HG02943 (cell line): ENCODE data around the gene SLC48A1.
A peak's percentile ranks its signal among the peaks of the same experiment; 100 is the strongest.

Experiments used
- ATAC-seq: cut with Tn5 transposase; IDR thresholded peaks from one replicate; pipeline ENCODE4 v1.9.1; 2021; ENCODE audit warnings: mild to moderate bottlenecking, low read depth, moderate library complexity; ENCODE audit not compliant: unreplicated experiment

Gene SLC48A1

DNA sequence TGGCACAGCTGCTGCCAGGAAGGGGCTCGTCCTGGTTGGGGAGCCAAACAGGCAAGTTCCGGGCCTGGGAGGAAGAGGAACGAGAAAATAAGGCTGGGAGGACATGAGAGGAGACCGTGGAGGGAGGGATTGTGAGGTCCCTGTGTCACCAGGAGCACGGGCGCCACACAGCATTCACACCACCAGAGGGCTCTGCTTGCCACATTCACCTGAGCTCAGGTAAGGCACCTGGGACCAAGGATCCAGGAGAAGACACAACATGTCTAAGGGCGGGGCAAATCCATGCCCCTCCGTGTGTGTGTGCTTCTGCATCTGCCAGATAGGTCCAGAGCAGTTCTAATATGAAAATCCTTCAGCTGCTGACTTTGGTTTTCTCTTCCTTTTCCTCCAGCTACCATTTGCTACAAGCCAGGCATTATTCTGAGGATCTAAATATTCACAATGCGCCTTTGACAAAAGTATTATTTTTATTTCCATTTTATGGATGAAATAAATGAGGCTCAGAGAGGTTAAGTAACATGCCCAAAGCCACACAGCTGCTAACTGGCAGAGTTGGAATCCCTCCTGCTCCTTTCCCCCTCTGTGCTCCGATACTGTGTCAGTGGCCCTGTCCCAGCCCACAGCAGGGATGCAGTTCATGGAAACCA lies 28.9 kb upstream of the SLC48A1 start:
- ATAC-seq: no peak

DNA sequence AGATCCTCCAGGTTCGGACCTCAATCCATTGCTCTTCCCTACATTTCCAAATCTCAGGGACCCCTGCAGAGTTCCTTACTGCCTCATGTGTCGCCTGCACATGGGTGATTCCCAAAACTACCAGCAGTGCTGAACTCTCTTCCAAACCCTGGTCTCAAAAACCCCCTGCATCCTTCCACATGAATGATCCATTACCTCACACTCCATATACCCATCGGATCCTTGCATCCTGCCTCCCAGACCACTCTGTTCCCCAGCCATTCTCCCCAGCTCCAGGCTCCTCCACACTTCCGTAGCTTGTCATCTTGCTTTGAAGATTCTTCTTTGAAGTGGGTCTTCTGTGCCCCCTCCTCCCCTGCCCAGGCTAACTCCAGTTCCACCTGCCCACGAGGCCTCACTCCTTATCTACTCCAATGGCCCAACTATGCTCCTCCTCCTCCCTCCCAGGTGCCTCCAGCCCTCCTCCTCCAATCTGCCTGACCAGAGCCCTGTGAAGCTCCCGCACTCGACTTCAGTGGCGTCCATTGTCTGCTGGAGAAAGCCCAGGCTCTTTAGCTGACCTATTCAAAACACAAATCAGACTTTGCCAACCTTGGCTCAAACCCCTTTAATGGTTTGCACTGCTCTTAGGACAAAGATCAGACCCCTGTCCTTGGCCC lies 28.1 kb upstream of the SLC48A1 start:
- ATAC-seq: no peak

DNA sequence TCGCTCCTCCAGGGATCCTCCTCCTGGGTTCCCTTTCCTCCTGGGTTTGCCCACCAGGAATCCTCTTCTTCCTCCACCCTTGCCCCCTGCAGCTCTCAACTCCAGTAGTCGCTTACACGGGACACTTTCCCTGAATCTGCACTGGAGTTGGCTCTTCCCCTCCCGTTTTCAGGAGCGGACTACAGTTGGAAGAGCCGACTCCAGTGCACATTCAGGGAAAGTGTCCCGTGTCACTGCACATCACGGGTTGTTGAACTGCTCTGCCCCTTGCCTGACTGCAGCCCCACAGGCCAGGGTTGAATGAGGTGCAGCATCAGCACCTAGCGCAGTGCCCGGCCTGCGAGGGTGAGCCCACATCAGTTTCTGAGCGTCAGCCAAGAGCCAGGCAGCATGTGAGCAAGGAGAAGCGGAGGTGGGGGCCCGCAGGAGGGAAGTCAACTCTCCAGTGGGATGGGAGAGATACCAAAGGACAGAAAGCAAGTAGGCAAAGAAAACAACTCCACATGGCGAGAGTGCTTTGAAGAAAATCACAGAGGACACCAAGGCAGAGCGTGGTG lies 27.5 kb upstream of the SLC48A1 start:
- ATAC-seq: no peak

DNA sequence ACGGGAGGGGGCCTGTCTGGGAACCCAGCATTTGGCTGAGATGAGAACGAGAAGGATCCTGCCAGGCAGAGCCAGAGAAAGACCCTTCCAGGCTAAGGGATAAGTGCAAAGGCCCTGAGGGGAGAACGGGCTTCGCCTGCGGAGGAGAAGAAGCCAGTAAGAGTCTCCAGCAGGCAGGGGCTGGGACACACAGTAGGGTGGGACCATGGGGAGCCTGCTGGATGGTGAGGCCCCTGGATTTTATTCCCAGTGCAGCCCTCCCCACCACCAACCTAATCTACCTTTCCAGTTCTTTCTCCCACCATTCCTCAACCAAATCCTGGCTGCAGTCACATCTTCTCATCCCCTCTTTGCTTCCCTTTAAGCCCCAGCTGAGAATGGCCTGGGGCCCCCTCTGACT lies 27.0 kb upstream of the SLC48A1 start:
- ATAC-seq: no peak

DNA sequence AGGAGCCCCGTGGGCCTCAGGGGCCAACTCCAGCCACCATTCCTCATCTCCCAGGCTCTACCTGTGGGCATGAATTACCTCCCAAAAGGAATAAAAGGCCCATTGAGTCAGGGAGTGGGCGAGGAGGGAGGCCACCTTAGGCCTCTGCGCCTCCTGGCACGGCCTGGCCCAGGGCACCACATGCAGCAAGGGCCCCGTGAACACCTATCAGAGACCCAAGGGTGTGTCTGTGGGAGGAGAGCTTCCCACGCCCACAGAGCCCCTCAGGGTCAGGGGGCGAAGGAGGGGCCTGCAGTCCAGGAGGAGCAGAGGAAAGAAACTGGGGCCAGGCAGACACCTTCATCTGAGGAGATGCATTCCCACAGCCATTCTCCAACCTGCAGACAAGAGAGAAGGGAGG lies 26.5 kb upstream of the SLC48A1 start:
- no peak for ATAC-seq

DNA sequence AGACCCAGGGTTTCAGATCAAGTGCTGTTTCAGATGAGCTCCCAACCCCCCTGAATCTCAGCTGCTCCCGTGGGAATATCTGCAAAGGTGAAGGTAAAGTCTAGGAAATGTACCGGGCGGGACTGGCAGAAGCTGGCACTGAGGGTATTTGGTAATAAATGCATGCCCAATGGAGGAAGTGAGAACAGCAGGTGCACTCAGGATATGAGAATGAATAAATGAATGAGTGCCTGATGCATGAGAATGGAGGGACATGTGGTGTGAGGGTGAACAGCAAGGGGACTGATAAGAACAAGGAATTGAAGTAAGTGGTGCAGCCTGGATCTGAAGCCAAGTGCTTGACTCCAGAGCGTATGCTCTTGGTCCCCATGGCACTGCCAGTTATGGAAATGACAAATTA lies 25.9 kb upstream of the SLC48A1 start:
- no peak for ATAC-seq

DNA sequence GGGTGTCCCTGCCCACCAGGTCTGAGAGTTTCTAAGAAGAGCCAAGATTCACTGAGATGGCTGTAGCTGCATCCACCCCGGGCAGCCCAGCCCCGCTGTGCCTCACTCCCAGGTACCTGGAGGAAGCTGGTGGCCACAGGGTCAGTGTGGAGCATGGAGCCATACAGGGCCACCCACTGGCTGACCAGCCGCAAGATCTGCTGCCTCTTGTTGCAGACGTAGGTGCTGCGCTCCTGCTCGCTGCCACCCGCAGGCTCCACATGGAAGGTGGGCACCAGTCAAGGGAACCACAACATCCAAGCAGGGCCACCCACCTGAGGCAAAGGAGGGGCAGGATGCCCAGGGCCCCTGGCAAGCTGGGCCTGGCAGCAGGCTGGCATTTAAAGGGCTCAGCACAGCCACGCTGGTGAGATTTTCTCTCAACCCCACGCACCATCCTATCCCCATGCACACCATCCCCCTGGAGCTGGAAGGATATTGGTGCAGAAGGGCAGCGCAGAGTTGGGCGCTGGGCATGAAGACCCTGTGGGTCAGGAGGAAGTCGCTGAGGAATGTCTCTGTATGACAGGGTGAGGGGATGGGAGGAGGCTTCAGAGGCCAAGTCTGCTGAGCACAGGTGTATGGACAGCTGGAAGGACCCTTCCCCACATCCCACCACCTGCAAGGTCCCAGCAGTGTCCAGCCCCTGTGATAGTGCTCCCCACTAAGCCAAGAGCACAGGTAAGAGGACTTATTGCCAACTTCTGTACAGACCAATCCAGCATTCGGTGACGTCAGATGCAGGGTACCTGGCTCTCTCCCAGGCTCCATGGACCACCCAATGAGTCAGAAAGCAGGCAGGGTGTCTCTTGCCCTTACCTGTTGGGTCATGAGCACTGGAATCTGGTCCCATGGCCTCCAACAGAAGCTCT lies 25.2 kb upstream of the SLC48A1 start:
- no peak for ATAC-seq

DNA sequence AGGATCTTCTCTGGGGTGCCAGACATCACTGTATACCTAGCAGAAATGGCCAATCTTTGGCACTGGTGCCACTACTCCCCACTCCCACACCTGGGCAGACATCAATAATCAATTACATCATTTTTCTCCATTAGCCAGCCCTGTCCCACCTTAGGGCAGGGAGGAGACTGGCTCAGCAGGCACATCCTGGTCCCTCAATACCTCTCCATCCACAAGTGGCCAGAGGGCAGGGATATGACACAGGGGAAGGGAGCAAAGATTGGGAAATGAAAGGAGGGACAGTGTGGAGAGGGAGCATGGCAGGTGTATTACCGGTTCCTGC lies 24.6 kb upstream of the SLC48A1 start:
- no peak for ATAC-seq

DNA sequence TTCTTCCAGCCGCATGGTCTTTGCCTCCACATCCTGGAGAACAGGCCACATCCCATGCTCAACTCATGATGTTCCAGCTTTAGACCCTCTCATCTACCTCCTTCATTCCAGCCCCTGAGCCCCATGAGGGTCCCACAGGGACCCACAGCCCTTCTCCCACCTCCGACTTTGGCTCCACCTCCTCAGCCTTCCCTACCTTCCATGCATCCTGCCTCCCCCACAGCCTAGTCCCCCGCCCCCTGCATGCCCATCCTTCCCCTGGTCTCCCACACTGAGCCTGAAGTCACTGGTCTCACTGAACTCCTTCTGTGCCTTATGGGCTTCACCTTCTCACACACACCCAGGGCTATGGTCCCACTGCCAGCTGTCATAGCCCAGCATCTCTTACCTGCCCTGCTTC lies 24.1 kb upstream of the SLC48A1 start:
- no peak for ATAC-seq

DNA sequence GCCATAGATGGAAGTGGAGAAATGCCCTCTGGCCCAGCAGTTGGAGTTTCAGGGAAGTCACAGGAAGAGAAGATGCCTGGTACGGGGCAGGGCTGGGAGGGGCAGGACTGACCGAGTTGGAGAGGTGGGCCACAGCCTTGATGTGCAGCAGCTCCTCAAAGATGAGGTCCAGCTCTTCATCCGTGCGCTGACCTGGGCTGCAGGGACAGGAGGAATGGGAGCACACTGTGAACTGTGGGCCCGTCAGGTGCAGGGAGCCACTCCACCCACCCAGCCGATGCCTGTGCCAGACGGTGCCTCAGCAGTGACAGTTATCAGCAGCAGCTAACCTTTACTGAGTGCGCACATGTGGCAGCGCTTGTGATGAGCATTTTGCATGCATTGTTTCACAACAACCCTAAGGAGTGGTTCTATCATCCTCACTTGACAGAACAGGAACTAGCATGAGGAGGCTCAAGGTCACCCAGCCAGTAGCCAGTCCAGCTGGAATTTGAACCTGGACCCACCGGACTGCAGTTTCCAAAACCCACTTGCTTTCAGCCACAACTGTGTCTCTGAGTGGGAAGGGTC lies 22.7 kb upstream of the SLC48A1 start:
- no peak for ATAC-seq

DNA sequence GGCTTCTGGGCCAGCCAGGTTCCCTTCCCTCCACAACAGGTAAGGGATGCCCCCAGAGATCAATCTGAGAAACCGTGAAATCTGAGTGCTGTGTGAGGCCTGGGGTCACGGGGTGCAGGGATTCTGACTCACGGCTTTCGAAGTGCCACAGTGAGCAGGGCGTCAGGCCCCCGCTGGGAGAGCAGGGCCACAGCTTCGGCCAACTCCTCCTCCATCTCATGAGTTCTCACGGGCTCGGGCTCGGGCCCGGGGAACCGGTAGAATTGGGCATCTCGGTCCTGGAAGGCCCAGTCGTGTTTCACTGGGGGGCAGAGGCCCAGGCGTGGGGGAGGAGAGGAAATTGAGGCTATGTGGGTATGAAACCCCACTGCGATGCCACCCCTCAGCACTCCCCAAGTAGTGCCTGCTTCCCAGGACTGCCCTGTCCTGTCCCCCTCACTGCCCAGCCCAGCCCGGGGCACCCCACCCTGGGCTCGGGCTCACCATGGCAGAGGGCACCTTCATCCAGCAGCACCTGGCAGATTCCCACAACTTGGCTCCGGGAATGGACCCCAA lies 22.0 kb upstream of the SLC48A1 start:
- ATAC-seq: no peak

DNA sequence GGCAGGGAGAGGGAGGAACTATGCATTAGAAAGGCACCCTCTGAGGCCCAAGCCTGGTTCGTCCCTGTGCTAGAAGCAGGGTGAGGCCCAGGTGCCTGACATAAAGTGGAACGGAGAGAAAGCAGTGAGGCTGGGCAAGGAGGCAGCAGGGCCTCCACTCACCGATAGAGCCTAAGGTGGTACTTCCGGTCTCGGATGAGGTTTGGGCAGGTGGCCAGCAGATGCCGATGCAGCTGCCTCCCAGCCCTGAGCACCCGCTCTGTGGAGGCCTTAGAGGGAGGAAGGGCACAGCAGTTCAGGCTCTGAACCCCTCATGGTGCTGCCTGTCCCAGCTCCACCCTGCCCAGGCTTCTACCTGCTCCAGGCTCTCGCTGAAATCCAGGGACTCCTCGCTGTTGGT lies 21.5 kb upstream of the SLC48A1 start:
- no peak for ATAC-seq

DNA sequence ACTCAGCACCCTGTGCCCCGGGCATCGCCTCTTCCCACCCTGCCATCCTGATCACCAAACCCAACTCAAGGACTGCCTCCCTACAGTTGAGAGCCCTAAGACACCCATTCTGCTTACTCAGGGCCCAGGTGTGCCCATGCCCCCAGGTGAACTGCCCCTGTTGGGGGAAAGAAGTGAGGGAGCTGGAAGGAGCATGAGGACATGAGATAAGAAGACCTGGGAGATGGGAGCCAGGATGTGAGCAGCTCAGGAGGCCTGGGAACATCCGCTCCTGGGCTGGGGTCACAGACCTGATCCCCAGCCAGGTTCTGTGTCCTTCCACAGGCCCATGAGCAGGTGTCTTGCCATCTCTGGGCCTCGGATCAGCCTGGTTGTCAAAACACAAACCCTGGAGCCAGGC lies 20.9 kb upstream of the SLC48A1 start:
- no peak for ATAC-seq

DNA sequence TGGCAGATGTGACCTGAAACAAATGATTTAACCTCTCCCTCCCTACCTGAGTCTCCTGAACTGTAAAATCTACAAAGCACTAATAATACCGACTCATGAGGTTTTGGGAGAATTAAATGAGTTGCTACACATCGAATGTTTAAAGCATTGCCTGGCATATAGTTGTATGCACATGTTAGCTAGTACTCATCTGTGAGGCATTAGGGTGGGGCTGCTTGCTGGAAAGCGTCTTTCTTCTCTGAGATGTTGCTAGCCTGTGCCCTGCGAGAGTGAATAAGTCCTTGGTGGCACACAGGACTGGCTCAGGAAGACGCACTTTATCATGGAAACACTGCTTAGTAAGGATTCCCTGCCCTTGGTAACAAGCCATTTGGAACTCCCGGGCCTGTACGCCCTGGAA lies 20.5 kb upstream of the SLC48A1 start:
- ATAC-seq: no peak

DNA sequence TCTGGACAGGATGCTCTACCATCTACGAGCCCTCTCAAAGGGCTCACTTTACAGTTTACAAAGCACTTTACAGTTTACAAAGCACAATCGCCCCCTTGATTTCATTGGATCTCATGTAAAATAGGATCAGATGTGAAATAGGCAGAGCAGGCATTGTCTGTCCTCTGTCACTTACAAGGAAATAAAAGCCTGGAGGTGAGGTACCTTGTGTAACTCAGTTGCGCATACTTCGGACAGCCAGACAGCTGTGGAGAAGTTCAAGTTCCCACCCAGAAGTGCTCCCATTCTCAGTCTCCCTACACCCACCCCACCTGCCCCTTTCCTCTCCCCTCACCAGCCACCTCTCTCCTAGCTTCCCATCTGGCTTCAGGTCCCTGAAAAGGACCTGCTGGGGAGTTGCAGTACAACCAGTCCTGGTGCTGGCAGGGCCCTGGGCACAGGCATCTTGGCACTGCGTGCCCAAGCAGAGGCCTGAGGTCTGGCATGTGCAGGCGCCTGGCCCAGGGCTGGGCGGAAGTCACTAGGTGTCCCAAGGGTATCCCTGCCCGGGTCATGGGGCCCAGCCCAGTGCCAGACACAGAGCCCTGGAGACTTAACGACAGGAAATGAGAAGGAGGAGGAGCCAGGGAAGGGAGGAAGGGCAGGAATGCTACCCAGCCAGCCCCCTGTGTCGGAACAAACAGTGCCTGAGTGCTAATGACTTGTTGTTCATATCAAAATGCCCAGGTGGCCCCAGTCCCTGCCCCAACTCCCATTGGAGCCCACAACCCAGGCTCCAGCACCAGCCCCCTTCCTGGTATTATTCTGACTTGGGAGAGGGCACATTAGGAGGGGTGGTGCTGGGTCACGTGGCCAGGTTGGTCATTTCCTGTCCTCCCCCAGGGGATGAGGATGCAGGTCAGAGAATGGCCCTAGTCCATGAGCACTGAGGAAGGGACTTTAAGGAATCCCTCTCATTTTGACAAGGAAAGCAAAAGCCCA lies 19.7 kb upstream of the SLC48A1 start:
- no peak for ATAC-seq

DNA sequence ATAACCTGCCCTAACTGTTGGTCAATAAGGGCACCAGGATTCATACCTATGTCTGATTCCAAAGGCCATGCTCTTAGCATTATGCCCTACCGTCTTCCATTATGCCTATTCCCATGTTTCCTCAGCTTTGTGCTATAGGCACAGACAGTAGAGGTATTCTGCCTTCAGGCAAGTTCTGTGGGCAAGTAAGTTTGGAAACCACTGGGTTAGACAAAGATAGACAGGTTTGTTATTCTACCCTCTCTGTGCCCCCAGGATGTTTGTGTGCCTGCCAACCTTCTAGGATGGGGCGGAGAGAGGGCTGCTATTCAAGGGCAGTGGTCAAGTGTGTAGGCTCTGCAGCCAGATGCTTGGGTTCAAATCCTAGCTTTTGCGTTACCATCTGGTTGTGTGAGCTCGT lies 18.9 kb upstream of the SLC48A1 start:
- no peak for ATAC-seq

DNA sequence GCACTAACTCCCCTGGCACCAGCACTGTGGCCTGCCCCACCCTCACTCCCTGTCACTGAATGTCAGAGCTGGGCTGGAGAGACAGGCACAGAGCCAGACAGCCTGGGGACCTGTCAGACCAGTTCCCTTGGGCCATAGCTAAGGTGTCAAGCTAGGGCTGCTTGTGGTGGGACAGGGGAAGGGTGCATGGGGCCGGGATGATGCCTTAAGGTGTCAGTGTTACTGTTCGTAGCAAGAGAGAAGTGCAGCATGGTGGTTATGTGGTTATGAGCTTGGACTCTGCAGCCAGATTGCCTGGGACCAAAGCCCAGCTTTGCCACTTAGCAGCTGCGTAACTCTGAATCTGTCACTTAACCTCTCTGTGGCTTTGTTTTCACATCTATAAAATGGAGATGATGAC lies 18.2 kb upstream of the SLC48A1 start:
- ATAC-seq: peak; percentile 19

DNA sequence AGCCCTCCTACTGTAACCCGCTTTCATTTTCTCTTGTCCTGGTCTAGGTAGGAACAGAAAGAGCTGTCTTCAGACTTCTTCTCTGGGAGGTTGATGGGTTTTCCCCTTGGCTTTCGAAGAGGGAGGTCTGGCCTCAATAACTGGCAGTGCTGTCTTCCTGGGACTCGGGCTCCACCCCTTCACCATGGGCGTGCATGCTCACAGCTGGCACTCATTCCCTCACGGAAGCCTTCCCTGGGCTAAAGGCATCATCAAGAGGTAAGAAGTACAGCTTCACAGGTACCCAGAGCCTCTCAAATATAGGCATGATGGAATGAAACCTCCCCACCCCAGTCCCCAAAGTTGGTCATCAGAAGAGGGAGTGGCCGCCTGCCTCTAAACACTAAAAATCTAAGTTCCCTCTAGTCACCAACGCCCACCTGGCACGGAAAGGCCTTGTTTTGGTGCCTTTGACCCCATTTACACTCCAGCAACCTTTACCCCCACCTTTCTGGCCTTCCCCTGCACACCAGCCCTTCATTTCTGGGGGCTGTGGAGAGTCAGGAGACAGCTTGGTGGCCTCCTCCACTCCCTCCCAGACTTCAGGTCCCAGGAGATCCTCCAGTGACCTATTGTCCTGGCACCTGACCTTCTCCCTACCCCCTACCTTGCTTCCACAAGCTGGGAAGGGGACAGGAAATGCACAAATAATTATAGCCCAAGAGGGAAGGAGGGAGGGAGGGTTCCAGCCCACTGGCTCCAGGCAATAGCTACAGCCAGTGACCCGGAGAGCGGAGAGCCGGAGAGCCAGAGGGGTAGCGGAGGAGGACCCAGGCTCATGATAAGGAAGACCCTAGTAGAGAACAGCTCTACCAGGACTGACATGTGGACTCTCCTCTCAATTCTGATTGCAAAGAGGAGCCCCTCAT lies 17.1 kb upstream of the SLC48A1 start:
- ATAC-seq: peak; percentile 55
